A673 (cell line): ENCODE measurements around the gene GAB2.

Experiments used
- EZH2 ChIP-seq: fragments of 200-600 bp; sonication (generic); IDR thresholded peaks from 2 replicates; pipeline ENCODE4 v1.6.1; 2017; ENCODE audit warnings: borderline replicate concordance, low read depth, mild to moderate bottlenecking, mixed read lengths, antibody characterized with exemption, low read length; ENCODE audit not compliant: poor library complexity, severe bottlenecking
- TF ChIP-seq, protein P1 (sequence below): fragments of 300-800, 200-600 bp; sonication (generic); conservative IDR thresholded peaks from 2 replicates; pipeline ENCODE4 v1.5.1; 2017; ENCODE audit warnings: low read depth, mild to moderate bottlenecking, antibody characterized with exemption, low read length, moderate library complexity, mixed read lengths

DNA sequence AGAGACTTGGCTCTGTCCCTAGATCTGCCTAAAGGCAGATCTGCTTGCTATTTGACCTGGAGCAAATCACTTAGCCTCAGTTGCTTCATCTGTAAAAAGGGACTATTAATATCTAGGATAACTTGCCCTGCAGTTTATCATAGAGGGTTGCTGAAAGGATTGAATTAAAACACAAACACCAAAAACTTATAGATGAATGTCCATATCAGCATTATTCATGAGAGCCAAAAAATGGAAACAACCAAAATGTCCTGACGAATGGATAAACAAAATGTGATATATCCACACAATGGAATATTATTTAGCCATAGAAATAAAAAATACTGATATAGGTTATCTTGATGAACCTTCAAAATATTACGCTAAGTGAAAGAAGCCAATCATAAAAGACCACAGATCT, 161.7 kb downstream of the GAB2 start:
- TF ChIP-seq, protein P1, sequence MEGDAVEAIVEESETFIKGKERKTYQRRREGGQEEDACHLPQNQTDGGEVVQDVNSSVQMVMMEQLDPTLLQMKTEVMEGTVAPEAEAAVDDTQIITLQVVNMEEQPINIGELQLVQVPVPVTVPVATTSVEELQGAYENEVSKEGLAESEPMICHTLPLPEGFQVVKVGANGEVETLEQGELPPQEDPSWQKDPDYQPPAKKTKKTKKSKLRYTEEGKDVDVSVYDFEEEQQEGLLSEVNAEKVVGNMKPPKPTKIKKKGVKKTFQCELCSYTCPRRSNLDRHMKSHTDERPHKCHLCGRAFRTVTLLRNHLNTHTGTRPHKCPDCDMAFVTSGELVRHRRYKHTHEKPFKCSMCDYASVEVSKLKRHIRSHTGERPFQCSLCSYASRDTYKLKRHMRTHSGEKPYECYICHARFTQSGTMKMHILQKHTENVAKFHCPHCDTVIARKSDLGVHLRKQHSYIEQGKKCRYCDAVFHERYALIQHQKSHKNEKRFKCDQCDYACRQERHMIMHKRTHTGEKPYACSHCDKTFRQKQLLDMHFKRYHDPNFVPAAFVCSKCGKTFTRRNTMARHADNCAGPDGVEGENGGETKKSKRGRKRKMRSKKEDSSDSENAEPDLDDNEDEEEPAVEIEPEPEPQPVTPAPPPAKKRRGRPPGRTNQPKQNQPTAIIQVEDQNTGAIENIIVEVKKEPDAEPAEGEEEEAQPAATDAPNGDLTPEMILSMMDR = no peak
- TF ChIP-seq EZH2 = no peak
